ENCODE data around the gene TBPL1. TPM values are rescaled to one million over a fixed set of nuclear protein-coding genes. Genes with fewer than 3 reads are reported as not detected.
A peak's percentile ranks its signal among the peaks of the same experiment; 100 is the strongest.

The TBPL1 gene
- total and polyA plus RNA-seq, 9 of the 15 experiments (the other 6 are each of a cell fraction or from before 2014, with no cell fraction given), result 78.1 to 152 (median 107) TPM

DNA sequence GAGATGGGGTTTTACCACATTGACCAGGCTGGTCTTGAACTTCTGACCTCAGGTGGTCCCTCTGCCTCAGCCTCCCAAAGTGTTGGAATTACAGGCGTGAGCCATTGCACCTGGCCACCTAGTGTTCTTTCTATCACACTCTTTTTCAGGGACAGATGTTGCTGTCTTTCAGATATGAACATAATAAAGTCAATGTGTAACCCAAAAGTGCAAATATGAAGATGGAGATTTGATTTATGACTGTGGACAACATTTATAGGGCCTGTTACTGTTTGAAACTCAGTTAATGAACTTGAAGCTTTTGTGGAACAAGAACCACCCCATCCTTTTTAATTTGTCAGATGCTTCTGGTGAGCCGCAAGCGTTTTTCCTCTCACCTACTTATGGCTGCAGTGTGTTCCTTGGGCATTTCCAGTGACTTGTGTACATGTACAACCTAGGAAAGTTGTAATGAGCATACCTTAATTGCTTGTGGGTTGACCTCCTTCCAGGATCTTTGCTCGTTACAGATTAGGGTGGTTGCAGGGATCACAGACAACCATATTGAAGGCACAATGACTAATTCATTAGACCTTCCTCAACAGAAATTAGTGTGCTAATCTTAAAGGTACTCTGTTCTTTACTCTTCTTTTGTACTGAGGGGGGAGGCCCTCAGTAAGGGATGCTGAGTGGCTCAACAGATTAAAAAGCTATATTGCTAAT lies 6.8 kb downstream of the TBPL1 start (continued):
- TF ChIP-seq, protein P1, sequence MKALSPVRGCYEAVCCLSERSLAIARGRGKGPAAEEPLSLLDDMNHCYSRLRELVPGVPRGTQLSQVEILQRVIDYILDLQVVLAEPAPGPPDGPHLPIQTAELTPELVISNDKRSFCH (CRISPR knock-in tag; IDR thresholded peaks at IDR 0.05), result no peak
- TF ChIP-seq, protein P1 (tag; IDR thresholded peaks at IDR 0.05), result peak; percentile 11; the same call in 1 of the 2 replicates
- no peak for TF ChIP-seq ZNF57 (CRISPR knock-in tag; IDR thresholded peaks at IDR 0.05)
- no peak for TF ChIP-seq NCOA1 (IDR thresholded peaks at IDR 0.05; ENCODE audit: low read depth)
- no peak for TF ChIP-seq HOXB6 (CRISPR knock-in tag; IDR thresholded peaks at IDR 0.05; ENCODE audit: borderline replicate concordance)
- TF ChIP-seq NR2C1 (IDR thresholded peaks at IDR 0.05), result no peak
- no peak for TF ChIP-seq NR2C1 (tag; IDR thresholded peaks at IDR 0.05)
- no peak for TF ChIP-seq HDAC6 (IDR thresholded peaks at IDR 0.05; ENCODE audit: low read depth, low read length)
- TF ChIP-seq NFATC3 (IDR thresholded peaks at IDR 0.05), result no peak
- TF ChIP-seq ZC3H11A (IDR thresholded peaks at IDR 0.05; ENCODE audit: low read depth, low read length), result no peak
- TF ChIP-seq TCF7 (IDR thresholded peaks at IDR 0.05; ENCODE audit: borderline replicate concordance), result no peak
- TF ChIP-seq EHMT2 (IDR thresholded peaks at IDR 0.05), result 0 out of 2 replicates have a peak, but pooled peaks have one; percentile 11
- TF ChIP-seq NCOR1 (IDR thresholded peaks at IDR 0.05), result peak; percentile 76
- TF ChIP-seq, protein P2, sequence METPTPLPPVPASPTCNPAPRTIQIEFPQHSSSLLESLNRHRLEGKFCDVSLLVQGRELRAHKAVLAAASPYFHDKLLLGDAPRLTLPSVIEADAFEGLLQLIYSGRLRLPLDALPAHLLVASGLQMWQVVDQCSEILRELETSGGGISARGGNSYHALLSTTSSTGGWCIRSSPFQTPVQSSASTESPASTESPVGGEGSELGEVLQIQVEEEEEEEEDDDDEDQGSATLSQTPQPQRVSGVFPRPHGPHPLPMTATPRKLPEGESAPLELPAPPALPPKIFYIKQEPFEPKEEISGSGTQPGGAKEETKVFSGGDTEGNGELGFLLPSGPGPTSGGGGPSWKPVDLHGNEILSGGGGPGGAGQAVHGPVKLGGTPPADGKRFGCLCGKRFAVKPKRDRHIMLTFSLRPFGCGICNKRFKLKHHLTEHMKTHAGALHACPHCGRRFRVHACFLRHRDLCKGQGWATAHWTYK (CRISPR knock-in tag; IDR thresholded peaks at IDR 0.05), result no peak
- no peak for TF ChIP-seq POLR2A (conservative IDR thresholded peaks at IDR 0.05)
- no peak for TF ChIP-seq RBM17 (IDR thresholded peaks at IDR 0.05; ENCODE audit: borderline replicate concordance, low read depth, low read length)
- TF ChIP-seq, protein P3, sequence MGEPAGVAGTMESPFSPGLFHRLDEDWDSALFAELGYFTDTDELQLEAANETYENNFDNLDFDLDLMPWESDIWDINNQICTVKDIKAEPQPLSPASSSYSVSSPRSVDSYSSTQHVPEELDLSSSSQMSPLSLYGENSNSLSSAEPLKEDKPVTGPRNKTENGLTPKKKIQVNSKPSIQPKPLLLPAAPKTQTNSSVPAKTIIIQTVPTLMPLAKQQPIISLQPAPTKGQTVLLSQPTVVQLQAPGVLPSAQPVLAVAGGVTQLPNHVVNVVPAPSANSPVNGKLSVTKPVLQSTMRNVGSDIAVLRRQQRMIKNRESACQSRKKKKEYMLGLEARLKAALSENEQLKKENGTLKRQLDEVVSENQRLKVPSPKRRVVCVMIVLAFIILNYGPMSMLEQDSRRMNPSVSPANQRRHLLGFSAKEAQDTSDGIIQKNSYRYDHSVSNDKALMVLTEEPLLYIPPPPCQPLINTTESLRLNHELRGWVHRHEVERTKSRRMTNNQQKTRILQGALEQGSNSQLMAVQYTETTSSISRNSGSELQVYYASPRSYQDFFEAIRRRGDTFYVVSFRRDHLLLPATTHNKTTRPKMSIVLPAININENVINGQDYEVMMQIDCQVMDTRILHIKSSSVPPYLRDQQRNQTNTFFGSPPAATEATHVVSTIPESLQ (CRISPR knock-in tag; IDR thresholded peaks at IDR 0.05), result no peak
- no peak for TF ChIP-seq KLF6 (CRISPR knock-in tag; IDR thresholded peaks at IDR 0.05; ENCODE audit: borderline replicate concordance)
- TF ChIP-seq BRD9 (IDR thresholded peaks at IDR 0.05; ENCODE audit: low read depth, partially characterized antibody), result no peak
- TF ChIP-seq GATAD2B (IDR thresholded peaks at IDR 0.05; ENCODE audit: borderline replicate concordance), result no peak
- peak; percentile 90 for TF ChIP-seq CBFA2T3 (IDR thresholded peaks at IDR 0.05)
- TF ChIP-seq ETV5 (CRISPR knock-in tag; IDR thresholded peaks at IDR 0.05; ENCODE audit: low read depth), result no peak
- TF ChIP-seq TAL1 (IDR thresholded peaks at IDR 0.05), result peak; percentile 75
- TF ChIP-seq, protein P4, sequence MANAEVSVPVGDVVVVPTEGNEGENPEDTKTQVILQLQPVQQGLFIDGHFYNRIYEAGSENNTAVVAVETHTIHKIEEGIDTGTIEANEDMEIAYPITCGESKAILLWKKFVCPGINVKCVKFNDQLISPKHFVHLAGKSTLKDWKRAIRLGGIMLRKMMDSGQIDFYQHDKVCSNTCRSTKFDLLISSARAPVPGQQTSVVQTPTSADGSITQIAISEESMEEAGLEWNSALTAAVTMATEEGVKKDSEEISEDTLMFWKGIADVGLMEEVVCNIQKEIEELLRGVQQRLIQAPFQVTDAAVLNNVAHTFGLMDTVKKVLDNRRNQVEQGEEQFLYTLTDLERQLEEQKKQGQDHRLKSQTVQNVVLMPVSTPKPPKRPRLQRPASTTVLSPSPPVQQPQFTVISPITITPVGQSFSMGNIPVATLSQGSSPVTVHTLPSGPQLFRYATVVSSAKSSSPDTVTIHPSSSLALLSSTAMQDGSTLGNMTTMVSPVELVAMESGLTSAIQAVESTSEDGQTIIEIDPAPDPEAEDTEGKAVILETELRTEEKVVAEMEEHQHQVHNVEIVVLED (CRISPR knock-in tag; IDR thresholded peaks at IDR 0.05), result no peak
- TF ChIP-seq, protein P5, sequence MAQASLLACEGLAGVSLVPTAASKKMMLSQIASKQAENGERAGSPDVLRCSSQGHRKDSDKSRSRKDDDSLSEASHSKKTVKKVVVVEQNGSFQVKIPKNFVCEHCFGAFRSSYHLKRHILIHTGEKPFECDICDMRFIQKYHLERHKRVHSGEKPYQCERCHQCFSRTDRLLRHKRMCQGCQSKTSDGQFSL (CRISPR knock-in tag; IDR thresholded peaks at IDR 0.05), result no peak
- TF ChIP-seq, protein P5 (tag; IDR thresholded peaks at IDR 0.05), result no peak

All from K562 (cell line).